GM19438 (cell line): ENCODE data around the gene GPATCH8.
"Not testable (repeated sequence)": the region's sequence is repeated elsewhere in the genome, so short reads cannot be mapped to it uniquely, and the experiment has no call there.

Experiments
- ATAC-seq: cut with Tn5 transposase; IDR thresholded peaks from one replicate; pipeline ENCODE4 v1.9.1; 2021; ENCODE audit warnings: low read depth; ENCODE audit not compliant: unreplicated experiment

Gene GPATCH8

DNA sequence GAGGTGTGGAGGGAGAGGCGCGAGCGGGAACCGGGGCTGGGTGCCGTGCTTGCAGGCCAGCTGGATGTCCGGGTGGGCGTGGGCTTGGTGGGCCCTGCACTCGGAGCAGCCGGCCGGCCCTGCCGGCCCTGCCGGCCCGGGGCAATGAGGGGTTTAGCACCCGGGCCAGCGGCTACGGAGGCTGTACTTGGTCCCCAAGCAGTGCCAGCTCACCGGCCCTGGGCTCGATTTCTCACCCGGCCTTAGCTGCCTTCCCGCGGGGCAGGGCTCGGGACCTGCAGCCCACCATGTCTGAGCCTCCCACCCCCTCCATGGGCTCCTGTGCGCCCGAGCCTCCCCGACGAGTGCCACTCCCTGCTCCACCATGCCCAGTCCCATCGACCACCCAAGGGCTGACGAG, 24.7 kb upstream of the GPATCH8 start:
- no peak for ATAC-seq

DNA sequence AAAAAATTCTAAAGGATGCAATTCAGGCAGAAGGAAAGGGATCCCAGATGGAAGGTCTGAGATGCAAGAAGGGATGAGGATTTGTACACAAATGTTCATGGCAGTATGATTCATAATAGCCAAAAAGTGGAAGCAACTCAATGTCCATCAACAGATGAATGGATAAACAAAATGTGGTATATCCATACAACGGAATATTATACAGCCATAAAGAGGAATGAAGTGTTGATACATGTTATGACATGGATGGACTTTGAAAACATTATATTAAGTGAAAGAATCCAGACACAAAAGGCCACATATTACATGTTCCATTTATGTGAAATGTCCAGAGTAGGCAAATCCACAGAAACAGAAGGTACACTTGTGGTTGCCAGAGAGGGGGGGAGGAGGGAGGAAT, 23.9 kb upstream of the GPATCH8 start:
- ATAC-seq, result no peak

DNA sequence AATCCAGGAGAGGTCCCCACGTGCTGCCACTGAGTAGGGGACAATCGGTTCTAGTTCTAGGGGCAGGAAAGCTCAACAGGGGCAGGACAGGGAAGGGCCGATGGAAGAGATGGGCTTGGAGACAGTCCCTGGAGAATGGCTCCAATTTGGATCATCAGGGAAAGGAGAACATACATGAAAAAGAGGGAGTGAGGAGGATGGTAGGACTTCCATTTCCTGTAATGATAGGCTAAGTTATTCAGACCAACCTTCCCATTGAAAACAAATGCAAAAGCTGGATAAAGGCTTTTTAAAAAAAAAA, 20.4 kb upstream of the GPATCH8 start:
- no peak for ATAC-seq

DNA sequence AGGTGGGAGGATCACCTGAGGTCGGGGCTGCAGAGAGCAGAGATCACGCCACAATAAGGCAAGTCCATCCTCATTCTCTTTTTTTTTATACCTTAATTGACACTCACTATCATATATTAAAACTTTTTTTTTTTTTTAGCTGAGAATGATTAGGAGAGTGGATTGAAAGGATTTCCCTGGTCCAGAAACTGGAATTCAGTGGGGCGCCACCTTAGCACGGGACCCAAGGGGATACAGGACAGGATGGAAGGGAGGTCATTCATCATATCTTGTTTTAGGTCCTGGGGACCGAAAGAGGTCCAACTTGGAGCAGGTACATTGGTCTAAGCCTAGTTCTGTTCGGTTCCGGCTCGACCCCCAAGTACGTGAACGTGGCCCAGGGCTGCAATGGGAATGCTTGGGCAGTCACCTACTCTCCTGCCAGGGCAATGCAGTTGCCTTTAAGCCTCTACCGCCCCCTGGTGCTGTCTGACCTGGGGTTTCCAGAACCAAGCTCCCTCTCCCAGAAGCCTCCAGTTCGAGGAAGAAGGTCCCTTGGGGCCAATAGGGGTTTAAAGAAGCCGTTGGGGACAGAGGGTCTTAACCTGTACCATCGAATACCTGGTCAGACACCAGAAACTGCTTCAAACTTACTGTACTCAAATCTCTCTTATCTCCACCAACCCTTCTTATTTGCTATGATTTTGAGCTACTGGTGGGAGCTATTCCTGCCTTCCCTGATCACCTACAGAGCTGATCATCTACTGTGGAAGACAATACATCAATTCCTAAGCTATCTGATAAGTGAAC, 19.9 kb upstream of the GPATCH8 start:
- ATAC-seq, result no peak

DNA sequence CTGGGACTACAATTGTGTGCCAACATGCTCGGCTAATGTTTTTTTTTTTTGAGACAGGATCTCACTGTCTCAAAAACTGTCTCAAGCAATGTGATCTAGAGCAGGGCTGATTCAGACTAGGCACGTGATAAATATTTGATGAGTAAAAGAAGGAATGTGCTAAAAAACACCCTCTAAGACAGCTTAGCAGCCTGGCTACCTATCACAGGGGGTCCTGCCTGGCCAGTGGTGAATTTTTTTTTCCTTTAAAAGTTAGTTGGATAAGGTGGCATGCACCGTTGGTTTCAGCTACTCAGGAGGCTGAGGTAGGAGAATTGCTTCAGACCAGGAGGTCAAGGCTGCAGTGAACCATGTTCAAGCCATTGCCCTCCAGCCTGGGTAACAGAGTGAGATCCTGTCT, 14.8 kb upstream of the GPATCH8 start:
- ATAC-seq, result no peak

DNA sequence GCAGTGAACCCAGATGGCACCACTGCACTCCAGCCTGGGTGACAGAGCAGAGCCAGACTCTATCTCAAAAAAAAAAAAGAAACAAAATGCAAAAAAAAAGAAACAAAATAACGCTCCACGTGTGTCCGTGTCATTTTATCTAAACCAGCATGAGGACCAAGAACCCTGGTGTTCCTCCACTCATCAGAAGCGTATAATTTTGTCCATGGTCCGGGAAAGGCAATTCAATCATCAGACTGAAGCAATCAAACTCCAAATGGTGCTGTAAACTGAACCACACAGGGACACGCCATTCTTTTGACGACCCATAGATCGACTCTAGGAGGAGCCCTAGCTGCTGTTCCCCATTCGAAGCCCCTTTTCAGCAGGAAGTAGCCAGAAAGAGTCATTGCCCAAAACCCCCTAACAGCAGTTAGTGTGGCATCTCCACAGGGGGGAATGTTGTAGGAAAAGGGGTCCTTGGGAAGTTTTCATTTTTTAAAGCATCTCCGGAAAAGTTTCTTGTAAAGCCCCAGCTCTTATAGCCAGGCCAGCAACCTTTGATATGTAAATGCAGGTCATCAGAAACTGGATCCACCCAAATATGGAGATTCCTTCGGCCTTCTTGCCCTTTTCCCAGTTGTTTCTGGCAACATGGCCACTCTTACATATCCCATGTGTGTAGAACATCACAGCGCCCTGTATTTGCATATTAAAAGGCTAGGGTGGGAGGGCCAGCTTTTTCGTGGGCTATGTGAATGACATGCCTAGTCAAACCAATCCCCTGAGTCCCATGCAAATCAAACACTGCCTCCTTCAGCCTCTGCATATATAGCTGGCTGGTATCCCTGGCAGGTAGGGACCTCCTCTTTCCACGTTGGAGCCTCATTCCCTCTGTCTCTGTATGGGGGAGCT, 8.3 kb upstream of the GPATCH8 start:
- ATAC-seq, result not testable (repeated sequence)

DNA sequence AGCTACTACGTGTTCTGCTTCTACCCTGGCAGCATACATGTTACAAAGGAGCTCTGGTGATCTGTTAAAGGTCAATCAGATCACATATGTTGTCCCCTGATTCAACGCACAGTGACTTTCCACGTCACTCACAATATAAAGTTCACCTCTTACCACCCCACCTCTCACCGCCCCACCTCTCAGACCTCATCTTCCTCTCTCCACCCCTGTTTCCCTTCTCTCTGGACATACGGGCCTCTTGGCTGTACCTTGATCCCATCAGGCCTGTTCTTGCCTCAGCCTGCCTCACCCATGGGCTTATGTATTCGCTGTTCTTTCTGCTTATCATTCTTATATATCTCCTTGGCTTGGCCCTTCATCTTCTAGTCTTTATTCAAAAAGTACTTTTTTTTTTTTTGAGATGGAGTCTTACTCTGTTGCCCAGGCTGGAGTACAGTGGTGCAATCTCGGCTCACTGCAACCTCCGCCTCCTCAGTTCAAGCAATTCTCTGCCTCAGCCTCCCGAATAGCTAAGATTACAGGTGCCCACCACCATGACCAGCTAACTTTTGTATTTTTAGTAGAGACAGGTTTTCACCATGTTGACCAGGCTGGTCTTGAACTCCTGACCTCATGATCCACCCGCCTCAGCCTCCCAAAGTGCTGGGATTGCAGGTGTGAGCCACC, 3.9 kb upstream of the GPATCH8 start:
- ATAC-seq, result not testable (repeated sequence)

DNA sequence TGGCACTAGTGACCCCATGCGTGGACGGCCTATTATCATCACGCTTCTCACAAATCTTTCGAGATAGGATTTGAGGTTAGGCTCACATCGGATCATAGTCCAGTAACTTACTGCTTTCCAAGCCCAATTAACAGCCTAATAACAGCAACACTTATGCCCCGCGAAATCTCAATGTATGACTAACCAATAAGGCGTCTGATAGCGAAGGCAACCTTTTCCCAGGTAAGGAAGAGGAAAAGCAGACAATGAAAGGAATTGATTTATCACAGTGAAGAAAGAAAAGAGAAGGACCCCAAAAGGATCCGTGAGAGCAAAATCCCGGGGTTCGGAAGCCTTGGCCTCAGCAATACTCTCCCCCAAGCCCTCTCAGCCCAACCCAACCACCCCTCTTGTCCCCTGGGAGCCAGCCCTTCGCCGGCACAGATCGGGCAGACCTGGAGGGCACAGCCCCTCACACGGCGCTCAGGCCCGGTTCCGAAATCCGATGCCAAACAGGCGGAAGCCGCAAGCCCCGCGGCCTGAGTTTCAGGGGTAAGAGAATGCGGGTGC, 534 bp downstream of the GPATCH8 start:
- ATAC-seq, result peak; percentile 34

DNA sequence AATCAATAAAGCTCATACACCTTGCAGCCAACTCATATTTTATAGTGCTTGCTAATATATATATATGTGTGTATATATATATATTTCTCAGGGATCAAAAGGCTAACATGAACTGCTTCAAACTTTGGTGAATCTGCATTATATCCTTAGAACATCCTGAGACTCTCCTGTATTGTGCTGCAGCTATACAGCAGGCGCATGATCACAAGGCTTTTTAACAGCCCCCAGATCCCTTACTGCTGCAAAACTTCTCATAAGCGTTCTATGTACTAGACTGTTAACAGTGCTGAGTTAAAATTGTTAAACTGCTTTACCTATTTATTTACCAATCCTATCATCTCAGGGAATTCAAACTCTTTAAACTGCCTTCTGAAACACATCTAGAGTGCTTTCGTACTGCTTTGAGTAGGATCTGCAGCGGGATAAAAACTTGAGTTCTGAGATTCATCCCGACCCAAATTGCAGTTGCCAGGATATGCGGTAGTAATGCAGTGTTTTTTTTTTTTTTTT, 1.3 kb downstream of the GPATCH8 start:
- no peak for ATAC-seq

DNA sequence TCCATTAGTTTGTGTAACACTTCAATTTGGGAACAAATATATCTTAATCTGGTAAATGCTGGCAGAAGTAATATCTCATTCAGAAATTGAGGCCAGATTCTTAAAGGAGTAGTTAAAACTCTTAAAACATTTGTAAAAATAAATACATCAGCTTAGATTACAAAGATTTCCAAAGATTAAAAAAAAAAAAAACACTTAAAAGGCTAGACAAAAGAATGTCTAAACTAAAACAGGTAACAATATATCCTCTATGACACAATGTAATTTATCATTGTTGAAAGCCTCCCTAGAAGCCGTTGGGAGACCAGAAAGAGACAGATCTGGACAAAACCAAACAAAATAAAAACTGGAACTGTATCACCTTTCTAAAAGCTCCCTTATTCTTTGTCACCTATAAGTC, 3.5 kb downstream of the GPATCH8 start:
- no peak for ATAC-seq

DNA sequence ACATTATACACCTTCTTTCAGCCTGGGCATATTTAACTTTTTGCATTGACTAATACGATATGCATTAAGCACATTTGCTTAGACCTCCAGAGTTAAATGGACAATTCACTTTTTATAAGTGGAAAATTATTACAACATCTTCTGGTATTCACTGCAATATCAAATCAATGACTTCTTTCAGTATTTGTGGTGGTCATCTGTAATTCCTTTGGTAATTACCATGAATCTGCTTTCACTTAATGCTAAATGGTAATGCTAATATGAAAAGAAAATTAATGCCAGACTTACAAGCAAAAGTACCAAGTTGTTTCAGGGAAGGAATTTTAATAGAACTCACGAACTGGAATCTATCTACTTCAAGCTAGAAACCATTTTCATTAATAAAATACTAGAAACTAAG, 6.4 kb downstream of the GPATCH8 start:
- no peak for ATAC-seq

DNA sequence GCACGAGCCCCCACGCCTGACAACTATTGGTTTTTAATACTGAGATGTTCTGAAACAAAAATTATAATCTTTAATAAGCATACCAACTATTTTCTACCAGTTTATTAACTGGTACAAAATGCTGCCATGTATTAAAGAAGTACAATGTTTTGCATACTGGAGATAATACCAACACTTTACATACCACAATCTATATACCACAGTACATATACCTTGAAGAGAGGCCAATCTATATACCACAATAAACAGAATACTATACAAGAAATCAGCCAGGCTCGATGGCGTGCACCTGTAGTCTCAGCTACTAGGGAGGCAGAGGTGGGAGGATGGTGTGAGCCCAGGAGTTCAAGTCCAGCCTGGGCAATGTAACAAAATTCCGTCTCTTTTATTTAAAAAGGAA, 9.9 kb downstream of the GPATCH8 start:
- ATAC-seq, result no peak

DNA sequence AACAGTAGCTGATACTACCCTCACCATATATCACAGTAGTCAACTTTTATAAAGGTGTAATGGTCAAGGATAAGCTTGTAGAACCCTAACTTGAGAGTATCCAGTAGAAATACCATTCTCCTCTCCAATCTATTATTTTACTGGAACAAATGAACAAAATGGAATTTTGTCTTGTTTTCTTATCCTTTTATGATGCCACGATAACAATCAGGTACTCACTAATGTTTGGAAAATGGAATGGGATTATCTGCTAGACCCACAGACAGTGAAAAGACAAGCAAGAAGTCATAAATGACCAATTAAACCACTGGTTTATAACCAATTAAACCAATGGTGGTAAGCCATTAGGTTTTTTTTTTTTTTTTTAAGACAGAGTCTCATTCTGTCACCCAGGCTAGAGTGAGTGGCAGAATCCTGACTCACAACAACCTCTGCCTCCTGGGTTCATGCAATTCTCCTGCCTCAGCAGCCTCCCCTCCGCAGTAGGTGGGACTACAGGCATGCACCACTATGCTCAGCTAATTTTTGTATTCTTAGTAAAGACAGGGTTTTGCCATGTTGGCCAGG, 10.4 kb downstream of the GPATCH8 start:
- ATAC-seq, result no peak

DNA sequence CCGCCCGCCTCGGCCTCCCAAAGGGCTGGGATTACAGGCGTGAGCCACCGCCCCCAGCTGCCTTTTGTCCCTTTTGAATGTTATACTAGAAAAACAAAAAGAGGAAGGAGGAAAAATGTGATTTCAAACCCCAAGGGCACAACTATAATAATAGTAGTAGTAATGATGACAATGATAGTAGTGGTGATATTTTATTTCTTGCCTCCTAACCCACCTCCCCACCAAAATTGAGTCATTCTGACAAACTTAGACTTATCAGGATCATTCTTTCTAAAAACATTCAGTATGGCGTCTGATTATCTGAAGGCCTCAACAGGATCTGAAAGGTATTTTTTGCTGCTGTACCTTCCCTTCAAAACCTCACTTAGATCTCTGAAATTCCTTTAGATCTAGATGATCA, 13.6 kb downstream of the GPATCH8 start:
- no peak for ATAC-seq

DNA sequence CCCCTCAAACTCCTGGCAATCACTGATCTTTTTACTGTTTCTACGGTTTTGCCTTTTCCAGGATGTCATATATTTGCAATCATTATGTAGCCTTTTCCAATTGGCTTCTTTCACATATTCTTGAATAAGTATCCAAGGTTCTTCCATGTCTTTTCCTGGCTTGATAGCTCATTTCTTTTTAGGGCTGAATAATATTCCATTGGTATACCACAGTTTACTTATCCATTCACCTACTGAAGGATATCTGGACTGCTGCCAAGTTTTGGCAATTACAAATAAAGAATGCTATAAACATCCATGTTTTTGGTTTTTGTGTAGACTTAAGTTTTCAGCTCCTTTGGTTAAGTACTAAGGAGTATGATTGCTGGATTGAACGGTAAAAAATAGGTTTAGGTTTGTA, 16.0 kb downstream of the GPATCH8 start:
- no peak for ATAC-seq

DNA sequence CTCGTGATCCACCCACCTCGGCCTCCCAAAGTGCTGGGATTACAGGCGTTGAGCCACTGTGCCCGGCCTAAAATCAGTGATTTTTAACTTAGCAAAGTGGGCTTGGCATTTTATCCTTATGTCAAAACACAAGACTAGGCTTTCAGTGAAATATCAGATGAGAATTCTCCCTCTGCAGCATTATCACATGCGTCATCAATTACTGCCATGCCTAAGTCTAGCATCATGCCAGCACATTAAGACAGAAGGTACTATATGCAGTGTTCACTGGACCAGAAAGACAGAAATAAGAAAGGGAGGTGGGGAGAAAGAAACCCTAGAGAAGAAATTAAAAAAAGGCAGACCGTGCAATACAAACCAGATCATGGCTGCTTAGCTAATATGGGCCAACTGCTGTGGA, 29.8 kb downstream of the GPATCH8 start:
- no peak for ATAC-seq

DNA sequence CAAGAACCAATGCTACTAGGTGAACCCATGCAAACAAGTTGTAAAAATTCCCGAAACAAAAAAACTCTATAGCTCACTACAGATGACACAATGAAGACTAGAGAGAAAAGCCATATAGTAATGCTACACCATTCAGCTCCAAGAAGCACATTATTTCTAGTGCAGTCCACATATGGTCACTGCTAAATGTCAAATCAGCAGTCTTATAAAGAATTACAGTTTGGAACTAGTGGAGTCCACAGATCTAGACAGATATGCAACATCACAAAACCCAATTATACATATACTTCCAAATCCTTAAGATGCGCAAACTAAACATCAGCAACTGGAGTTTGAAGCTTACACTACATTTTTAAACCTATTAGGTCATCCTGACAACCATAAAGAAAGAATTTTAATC, 33.5 kb downstream of the GPATCH8 start:
- no peak for ATAC-seq

DNA sequence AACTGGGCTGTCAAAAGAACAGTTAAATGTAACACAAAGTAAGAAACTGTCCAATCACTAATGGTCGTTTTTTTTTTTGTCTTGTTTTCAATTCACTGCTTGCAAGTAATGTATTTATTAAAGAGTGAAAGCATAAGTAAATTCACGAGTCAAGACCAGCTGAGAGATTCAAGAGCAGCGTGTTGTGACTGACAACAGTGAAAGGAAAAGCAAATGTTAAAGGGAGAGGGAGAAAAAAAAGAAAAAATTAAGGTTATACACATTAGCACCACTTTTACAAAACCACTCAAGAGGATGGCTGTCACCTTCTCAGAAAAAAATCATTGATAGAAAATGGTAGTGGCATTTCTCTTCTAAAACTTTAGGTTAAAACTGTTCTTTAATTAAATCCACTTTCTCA, 36.1 kb downstream of the GPATCH8 start:
- ATAC-seq, result no peak

DNA sequence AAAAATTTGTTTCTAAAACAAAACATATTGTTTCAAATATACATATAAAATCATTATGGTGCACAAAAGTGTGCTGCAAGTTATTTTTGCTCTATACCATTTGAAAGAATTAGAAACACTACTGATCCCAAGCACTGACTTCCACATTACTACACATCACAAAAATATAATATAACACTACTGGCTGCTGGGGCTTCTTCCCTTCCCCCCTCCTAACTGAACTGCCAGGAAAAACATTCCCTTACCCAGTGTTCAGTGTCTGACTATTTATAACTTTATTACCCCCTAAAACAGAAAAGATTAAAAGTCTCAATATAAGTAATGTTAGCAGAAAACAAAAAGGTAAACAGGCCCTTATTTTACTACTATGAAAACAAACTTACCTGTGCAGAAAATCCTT, 36.9 kb downstream of the GPATCH8 start:
- ATAC-seq, result no peak

DNA sequence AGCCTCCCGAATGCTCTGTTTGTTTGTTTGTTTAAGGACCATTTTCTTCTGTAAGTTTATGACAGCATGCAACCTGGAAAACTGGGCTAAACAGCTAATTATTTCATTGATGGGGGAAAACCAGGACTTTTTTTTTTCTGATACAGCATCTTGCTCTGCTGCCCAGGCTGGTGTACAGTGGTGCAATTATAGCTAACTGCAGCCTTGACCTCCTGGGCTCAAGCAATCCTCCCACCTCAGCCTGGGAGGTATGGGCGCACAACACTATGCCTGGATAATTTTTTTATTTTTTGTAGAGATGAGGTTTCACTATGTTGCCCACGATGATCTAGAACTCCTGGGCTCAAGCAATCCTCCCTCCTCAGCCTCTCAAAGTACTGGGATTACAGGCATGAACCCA, 37.3 kb downstream of the GPATCH8 start:
- no peak for ATAC-seq

DNA sequence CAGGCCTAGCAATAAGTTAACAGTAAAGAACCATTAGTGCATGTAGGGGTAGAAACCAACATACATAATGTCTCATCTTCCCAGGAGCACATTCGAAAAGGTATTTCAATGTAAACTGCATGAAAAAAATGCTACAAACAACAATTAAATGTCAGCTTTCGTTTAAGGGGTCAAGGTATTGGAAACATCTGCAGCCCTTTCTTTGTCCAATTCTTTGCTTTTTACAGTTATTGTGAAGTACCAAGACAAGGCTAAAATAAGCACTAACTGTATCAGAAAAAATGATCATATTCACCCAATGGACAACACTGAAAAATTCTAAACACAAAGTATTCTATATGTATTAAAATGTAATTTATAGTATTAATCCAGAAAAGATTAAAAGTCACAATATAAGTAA, 37.9 kb downstream of the GPATCH8 start:
- ATAC-seq, result no peak
